UCSD-AML1 (cell line): Measurements from ENCODE around the gene TAF1C.
A peak's percentile ranks its signal among the peaks of the same experiment; 100 is the strongest.
"Not testable (repeated sequence)": the region's sequence is repeated elsewhere in the genome, so short reads cannot be mapped to it uniquely, and the experiment has no call there.

Experiments used
- DNase-seq: peaks from one replicate; lab custom pipeline; 2025; ENCODE audit not compliant: unreplicated experiment; lab: John Stamatoyannopoulos, UW

Gene TAF1C, protein sequence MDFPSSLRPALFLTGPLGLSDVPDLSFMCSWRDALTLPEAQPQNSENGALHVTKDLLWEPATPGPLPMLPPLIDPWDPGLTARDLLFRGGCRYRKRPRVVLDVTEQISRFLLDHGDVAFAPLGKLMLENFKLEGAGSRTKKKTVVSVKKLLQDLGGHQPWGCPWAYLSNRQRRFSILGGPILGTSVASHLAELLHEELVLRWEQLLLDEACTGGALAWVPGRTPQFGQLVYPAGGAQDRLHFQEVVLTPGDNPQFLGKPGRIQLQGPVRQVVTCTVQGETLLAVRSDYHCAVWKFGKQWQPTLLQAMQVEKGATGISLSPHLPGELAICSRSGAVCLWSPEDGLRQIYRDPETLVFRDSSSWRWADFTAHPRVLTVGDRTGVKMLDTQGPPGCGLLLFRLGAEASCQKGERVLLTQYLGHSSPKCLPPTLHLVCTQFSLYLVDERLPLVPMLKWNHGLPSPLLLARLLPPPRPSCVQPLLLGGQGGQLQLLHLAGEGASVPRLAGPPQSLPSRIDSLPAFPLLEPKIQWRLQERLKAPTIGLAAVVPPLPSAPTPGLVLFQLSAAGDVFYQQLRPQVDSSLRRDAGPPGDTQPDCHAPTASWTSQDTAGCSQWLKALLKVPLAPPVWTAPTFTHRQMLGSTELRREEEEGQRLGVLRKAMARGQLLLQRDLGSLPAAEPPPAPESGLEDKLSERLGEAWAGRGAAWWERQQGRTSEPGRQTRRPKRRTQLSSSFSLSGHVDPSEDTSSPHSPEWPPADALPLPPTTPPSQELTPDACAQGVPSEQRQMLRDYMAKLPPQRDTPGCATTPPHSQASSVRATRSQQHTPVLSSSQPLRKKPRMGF

DNA sequence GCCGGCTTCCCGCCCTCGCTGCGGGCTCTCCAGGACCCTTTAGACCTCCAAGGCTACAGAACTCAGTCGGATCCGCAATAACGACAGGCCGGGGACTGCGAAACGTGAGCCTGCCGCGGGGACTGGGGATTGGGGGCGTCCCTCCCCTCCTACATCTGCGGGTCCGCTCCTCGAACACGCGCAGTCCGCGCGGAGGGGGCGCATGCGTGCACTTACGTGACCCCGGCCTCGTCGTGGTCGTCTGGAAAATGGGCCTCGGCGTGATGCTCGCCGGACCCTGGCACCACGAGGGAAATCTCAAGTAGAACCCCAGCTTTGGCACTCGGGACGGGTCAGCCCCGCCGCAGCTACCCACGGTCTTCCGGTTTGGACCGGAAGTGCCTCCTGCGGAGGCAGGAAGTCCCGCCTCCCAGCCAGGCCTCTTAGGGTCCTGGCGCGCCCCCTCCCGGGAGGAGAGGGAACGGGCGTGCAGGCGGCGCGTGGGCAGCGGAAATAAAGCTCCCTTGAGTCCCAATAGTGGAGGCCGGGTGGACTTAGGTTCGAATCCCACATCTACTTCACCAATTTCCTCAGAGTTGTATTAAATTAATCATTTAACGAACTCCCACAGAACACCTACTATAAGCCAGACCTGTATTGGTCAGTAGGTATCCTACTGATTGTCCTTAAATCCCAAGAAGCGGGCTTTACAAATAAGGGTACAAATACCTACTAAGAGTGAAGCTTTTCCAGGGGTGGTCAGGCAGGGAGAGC is at the start of gene TAF1C:
Gene TAF1C (minus strand): TSS at position 373 of the 753 bp plus-strand sequence. CDS start 2,069 bp downstream, outside the sequence.
- peak; percentile 96 for DNase-seq

DNA sequence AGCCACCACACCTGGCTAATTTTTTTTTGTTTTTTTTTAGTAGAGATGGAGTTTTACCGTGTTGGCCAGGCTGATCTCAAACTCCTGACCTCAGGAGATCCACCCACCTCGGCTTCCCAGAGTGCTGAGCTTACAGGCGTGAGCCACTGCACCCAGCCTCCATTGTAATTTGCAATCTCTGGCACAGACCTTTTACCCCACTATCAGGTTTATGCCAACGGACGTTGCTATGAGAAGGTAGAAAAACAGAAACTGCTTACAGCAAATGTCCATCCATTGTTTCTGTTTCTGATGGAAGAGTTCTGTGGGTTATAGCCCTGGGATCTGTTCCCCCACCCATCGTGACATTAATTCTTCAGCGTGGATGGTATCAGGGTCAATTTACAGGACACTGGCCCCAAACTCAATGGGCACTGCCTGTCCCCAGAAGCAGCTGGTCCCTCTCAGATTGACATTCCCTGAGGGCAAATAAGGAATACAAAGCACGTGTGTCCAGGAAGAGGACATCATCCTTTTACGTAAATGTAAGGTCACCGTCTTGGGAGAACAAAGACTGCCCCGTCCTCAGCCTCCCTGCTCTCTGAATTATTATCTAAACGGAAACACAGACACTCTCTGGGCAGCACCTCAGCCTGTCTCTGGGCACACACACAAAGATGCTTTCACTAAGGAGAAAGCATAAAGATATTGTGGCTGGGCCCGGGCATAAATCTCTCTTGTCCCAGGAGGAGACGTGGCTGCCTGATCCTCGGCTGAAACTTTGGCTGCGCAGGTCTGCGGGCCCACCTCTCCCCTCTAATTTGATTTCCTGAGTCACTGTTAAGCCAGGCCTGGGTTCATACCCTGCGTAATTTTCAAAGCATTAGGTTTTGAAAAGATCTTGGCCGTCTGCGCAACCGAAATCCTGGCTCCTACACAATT is 47.7 kb upstream of the TAF1C start:
- no peak for DNase-seq

DNA sequence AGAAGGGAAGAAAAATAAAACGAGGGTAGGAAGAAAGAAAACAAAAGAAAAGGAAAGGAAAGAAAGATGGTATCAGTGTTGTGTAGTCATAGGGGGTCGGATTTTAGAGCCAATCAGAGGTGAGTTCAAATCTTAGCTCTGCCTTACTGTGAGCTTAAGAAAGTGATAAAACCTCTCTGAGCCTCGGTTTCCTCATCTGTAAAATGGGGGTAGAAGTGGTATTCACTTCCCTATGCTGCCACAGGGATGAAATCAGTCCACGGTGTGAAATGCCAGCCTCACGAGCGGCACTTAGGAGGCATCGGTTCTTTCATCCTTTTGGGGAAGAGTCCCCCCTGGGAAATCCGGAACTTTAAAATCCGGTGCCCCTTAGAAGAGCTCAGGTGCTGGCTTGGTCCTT is 46.9 kb upstream of the TAF1C start:
- no peak for DNase-seq

DNA sequence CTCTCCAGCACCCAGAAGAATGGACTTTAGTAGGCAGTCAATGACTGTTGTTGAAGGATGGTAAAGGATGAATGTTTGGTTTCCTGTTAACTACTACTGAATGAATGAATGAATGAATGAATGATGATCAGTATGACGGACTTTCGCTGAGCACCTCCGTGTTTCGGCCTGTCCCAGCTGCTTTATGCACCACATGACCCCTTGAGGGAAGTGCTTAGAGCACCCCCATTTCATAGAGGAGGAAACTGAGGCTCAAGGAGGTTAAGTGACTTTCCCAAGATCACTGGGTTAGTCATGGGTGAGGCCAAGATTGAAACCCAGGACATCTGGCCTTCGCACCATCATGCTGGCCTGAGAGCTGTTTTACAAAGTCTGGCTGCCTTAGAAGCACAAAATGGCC is 46.1 kb upstream of the TAF1C start:
- no peak for DNase-seq

DNA sequence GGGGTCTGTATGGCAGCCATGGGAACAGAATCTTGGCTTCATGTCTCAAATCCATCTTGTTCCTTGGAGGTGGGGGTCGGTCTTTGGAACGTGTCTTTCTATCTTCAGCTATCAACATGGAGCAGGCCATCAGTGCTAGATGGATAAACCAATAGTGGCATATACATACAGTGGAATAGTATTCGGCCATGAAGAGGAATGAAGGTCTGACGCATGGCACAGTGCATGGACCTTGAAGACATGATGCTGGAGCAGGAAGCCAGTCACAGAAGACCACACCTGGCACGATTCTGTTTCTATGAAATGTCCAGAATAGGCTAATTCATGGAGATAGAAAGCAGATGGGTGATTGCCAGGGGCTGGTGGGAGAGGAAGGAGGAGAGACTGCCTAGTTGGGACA is 45.2 kb upstream of the TAF1C start:
- no peak for DNase-seq

DNA sequence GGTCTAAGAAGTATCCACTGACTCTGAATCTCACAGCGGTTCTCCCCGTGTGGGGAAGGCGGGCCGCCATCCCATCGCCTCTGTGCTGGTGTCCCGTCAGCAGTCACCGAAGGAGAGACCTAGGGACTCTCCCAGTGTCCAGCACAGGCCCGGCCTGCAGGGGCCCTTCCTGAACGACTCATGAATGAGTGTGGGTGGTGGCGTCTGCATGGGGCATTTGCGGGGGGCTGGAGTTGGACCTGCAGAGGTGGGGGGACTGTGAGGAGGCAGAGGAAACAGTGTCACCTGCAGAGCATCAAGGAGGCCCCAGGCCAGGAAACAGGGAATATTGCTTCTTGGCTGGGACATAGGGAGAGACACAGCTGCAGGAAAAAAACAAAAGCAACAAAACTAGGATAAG is 42.6 kb upstream of the TAF1C start:
- DNase-seq: no peak

DNA sequence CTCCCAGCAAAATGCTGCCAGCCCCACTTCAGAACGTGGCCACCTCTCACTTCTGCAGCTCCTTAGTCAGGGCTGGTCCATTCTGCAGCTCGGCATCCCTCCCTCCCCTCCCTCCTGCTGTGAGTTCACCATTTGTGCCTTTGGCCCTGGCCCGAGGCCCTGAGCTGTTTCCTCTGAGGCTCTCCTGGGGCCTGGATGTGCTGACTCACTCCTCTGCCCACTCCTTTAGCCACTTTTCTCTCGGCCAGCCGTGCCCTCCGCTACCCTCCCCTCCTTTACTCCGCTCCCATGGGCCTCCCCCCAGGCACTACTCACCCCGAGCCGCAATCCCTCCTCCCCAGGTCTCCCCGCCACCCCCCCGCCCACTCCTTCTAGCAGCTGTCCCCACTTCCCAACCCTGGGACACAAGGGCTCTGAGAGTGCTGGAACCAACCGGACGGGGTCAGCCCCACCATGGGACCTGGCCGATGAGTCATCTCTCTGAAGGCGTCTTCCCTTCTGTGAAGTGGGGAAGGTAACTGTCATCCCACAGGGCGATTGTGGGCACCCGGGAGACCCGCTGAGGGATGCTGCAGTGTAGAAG is 41.5 kb upstream of the TAF1C start:
- peak; percentile 37 for DNase-seq

DNA sequence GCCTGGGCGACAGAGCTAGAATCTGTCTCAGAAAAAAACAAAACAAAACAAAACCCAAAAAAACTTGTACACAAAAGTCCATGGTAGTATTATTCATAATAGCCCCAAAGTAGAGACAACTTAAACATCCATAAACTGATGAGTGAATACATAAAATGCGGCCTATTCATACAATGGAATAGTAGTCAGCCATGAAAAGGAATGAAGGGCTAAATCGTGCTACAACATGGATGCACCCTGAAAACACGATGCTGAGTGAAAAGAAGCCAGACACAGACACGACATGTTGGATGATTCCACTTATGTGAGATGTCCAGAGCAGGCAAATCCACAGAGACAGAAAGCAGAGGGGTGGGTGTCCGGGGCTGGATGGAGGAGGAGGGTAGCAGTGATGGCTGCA is 40.7 kb upstream of the TAF1C start:
- DNase-seq: no peak

DNA sequence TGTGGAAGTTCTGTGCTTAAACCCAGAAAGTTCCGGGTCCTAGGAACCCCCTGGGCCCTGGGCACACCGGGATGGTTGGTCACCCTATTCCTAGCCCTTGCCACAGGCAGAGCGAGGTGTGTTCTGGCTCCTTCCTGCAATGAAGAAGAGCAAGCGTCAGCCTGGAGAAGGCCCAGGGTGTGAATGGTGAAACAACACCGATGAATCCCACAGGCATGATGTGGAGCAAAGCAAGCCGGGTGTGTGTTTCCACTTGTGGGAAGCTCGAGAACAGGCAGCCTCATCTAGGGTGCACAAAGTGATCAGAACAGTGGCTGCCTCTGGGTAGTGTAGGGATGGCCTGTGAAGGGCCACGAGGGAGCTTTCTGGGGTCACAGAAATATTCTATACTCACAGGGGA is 39.2 kb upstream of the TAF1C start:
- no peak for DNase-seq

DNA sequence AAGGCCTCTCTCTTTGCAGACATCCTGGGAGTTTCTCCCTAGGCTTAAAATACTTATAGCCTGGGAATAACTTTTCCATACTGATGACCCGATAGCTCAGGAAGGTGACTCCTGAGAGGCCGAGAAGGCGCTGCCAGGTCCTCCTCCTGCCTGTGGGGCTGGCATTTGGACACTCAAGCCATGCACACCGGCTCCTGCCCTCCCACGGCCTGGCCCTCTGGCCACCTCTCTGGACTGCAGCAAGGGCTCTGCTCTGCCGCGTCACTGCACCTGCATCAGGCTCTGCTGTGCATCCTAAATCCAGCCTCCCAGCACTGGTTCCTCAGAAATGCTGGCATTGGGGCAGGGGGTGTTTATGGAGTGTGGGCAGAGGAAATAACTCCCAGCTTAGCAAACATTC is 38.7 kb upstream of the TAF1C start:
- DNase-seq: no peak

DNA sequence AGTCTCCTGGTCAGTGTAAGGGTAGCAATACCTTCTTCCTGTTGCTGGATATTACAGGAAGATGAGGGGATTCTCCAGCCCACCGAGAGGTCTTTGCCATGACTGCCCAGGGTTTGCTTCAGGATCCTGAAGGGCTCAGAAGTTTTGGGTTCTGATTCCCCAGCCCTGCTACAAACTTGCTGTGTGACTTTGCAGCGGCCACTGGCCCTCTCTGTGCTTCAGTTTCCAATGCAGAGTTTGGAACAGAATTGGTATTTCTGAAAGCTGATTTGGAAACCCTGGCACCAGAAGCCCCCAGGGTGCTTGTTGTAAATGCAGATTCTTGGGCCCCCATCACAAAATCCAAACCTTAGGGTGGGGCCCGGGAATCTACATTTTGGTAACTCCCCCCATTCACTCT is 38.3 kb upstream of the TAF1C start:
- DNase-seq: no peak

DNA sequence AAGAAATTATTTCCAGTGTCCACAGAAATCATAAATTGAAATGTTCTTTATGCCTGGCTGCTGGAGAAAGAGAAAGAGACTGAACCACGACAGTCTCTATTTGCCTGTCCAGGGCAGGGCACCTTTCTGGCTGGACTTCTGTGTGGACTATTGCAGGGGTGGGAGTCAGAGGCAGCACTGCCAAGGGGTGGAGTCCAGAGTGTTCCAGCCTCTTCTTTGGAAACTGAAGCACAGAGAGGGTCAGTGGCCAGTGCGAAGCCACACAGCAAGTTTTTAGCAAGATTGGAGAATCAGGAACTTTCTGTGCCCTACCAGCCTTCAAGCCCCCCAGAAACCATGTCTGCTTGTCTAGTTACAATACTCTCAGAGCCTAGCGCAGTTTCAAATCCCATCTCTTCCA is 37.7 kb upstream of the TAF1C start:
- no peak for DNase-seq

DNA sequence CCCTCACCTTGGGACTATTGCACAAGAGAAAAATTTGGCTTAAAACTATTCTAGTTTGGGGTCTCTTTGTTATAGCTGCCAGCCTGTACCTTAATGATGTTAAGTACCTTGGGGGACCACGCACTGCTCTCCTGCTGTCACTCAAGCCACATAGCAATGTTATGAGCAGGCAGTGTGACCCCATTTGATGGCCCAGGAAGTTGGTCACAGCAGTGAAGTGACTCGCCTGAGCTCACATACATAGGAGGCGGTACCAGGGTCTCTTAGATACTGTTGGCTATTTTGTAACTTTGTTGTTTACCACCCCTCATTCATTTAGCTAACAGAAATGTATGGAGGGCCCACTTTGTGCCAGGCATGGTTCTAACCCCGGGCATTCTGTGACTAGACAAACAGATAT is 36.6 kb upstream of the TAF1C start:
- no peak for DNase-seq

DNA sequence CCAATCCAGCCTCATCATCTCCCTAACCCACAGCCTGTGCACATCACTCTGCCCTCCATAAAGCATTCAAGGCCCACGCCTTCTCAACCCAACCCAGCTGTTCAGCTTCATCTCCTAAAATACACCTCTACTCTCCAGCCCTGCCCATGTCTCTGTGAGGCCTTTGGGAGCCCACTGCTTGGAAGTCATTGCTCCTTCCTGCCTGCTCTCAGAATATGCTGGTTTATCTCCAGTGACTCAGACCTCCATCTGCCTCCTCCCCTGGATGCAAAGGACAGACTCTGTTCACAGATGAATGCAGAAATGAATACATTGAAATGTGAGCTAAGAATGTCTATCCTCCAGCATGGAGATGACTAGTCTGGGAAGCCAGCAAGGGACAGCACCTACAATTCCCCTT is 34.0 kb upstream of the TAF1C start:
- DNase-seq: no peak

DNA sequence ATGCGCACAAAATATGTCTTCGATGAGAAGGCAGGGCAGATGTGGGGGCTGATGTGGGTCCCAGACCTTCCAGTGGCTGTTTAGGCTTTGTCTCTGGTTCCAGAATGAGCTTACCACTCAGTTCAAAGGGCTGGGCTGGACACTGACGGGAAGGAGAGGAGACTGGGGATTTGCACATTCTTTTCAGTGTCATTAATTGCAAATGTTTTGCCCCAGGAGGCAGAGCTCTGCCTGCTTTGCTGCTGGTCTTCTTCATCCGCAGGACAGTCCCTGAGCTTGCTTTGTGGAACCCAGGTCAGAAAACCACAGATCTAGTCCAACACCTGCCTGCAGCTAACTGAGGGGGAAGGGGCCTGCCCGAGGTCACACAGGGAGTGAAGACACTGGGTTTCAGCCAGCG is 32.1 kb upstream of the TAF1C start:
- DNase-seq: no peak

DNA sequence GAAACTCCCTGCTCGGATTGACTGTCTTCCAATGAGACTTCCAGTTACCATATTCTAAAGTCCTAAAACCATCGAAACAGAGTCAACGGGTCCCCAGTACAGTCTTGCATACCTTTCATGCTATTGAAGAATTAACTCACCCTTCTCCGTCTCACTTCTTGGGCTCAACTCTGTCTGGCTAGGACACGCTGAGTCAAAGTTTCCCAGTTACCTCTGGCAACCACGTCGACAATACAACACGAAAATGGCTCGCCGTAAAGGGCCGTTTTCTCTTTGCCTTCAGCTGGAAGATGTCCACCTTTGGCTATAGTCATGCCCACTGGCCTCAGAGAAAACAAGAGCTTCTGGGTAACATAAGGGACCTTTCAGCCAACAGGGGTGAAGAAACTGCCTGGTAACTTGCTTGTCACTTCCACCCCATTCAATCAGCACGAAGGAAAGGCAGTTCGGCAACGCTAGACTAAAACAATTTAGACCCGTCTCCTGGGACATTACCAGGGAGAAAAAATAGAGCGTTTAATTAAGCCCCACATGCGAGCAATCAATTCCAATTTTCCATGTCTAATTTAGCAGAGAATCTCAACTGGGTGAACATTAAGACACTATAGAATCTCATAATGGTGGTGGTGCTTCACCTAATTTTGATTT is 31.4 kb upstream of the TAF1C start:
- DNase-seq: no peak

DNA sequence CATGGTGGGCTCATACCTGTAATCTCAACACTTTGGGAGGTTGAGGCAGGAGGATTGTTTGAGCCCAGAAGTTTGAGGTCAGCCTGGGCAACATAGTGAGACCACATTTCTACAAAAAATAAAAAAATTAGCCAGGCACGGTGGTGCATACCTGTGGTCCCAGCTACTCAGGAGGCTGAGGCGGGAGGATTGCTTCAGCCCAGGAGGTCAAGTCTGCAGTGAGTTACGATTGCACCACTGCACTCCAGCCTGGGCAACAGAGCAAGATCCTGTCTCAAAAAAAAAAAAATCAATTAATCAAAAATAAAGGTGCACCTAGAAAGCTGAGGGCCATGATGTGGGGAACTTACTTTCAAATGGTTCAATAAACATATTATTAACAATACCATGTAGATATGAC is 29.3 kb upstream of the TAF1C start:
- DNase-seq: not testable (repeated sequence)

DNA sequence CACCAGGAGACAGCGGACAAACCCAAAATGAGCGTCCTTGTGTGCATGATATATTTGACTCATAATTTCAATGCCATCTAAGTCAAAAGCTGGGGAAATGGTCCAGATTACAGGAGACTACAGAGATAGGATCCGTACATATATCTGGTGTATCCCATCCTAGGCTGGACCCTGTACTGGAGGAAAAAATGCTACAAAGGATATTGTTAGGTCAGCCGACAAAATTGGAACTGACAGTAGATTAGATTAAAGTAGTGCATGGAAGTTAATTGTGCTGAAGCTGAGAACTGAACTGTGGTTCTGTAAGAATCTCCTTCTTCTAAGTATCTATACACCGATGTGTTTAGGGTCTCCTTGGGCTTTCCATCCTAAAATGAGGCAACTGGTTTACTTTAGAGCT is 28.7 kb upstream of the TAF1C start:
- DNase-seq: no peak

DNA sequence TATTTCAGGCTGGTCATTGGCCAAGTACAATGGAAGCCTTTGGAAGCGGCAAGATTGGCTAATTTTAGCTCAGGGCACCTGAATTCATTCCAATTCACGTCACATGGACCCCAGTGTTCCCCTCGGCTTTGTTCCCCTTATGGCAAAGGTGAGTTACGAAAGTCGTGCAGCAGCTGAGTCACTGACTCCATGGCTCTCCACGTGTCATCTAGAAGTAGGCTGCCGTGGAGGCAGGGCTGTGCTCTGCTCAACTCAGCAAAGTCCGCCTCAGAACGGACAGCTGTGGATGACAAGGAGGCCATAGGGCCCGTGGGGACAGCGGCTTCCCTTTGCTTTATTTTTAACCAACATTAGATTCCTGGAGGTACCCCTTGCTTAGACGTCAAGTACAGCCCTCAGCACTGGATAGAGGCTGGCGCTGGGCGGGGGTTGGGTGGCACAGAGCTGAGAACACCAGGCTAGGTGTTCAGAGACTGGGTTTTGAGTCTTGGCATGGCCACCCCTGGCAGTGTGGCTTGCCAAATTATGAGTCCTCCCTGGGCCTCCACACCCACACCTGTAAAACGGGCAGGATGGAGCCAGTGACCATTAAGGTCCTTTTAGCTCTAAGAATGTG is 27.7 kb upstream of the TAF1C start:
- DNase-seq: no peak
